T-cell (primary cell): ENCODE measurements around the gene KRTAP12-3. TPM values are rescaled to one million over a fixed set of nuclear protein-coding genes. Genes with fewer than 3 reads are reported as not detected.

Source experiments
- ATAC-seq, 4 experiments: fragments of 200-7000 bp in 3 of 4; fragments of 150-1000 bp in 1 of 4; cut with Tn5 transposase; replicated peaks in 1 of 4; 1 replicate in 3 of 4; 2 replicates in 1 of 4; pipeline ENCODE4 v1.10.0; 2021; ENCODE audit warnings: moderate library complexity in 3 of 4, mild to moderate bottlenecking in 2 of 4, moderate number of reproducible peaks in 1 of 4
- CTCF ChIA-PET, 2 donors: fragments of 300-600 bp; sonication (Branson Sonifier 250); formaldehyde crosslinking; loops; one replicate each; lab custom pipeline; 2022; ENCODE audit warnings: antibody characterized with exemption in 2 of 2; lab: Charles Lee
- POLR2A ChIA-PET, 2 donors: fragments of 300-600 bp; sonication (Branson Sonifier 250); formaldehyde crosslinking; loops; one replicate each; lab custom pipeline; 2022; ENCODE audit warnings: antibody characterized with exemption in 2 of 2; lab: Charles Lee
- DNase-seq, 35 experiments: peaks; one replicate each; pipeline versions ENCODE4 v3.0.0 to v3.0.0-alpha.2; 2013 to 2023
- H3K27ac ChIP-seq: one replicate; pipeline ENCODE4 v1.5.1; 2013; ENCODE audit warnings: low read length
- H3K27me3 ChIP-seq, 2 experiments: replicated peaks in 1 of 2; 1 replicate in 1 of 2; 2 replicates in 1 of 2; pipeline versions ENCODE4 v1.6.1 to v1.7.0; 2013; ENCODE audit warnings: low read length in 1 of 2, mixed read lengths in 1 of 2; ENCODE audit not compliant: control insufficient read depth in 2 of 2, insufficient read depth in 2 of 2; ENCODE audit errors: extremely low read depth in 1 of 2
- H3K36me3 ChIP-seq, 2 donors: 1 replicate in 1 of 2; 2 replicates in 1 of 2; pipeline versions ENCODE4 v1.6.1 to v1.7.0; 2013; ENCODE audit warnings: low read length in 1 of 2; ENCODE audit not compliant: control insufficient read depth in 2 of 2, insufficient read depth in 1 of 2; ENCODE audit errors: extremely low read depth in 1 of 2
- H3K4me1 ChIP-seq, 2 experiments: 1 replicate in 1 of 2; 2 replicates in 1 of 2; pipeline versions ENCODE4 v1.6.1 to v1.7.0; 2013; ENCODE audit warnings: low read length in 2 of 2, mixed read lengths in 1 of 2; ENCODE audit not compliant: insufficient read depth in 2 of 2, control insufficient read depth in 1 of 2; ENCODE audit errors: extremely low read depth in 1 of 2
- H3K4me3 ChIP-seq, 2 donors: 1 replicate in 1 of 2; 2 replicates in 1 of 2; pipeline versions ENCODE4 v1.5.1 to v1.7.0; 2013; ENCODE audit warnings: mild to moderate bottlenecking in 2 of 2, low read length in 1 of 2, moderate library complexity in 1 of 2; ENCODE audit not compliant: control insufficient read depth in 1 of 2; ENCODE audit errors: extremely low read depth in 1 of 2
- H3K9me3 ChIP-seq: 2 replicates; pipeline ENCODE4 v1.7.0; 2013
- H3K27ac Mint-ChIP-seq, 2 donors: one replicate each; pipeline ENCODE4 v1.8.0; 2020 to 2021; ENCODE audit warnings: mild to moderate bottlenecking in 2 of 2, mixed read lengths in 2 of 2
- H3K27me3 Mint-ChIP-seq, 2 donors: one replicate each; pipeline ENCODE4 v1.8.0; 2021 to 2022; ENCODE audit warnings: mixed read lengths in 2 of 2
- H3K36me3 Mint-ChIP-seq: one replicate; pipeline ENCODE4 v1.8.0; 2021; ENCODE audit warnings: mixed read lengths
- H3K4me1 Mint-ChIP-seq, 3 donors: one replicate each; pipeline ENCODE4 v1.8.0; 2020 to 2022; ENCODE audit warnings: mixed read lengths in 3 of 3, mild to moderate bottlenecking in 1 of 3
- H3K4me3 Mint-ChIP-seq, 3 donors: one replicate each; pipeline ENCODE4 v1.8.0; 2020 to 2022; ENCODE audit warnings: mild to moderate bottlenecking in 3 of 3, mixed read lengths in 3 of 3, moderate library complexity in 3 of 3
- H3K9me3 Mint-ChIP-seq, 3 donors: one replicate each; pipeline ENCODE4 v1.8.0; 2020 to 2022; ENCODE audit warnings: mixed read lengths in 3 of 3
- WGBS: methylation state at CpG from one replicate; pipeline ENCODE4 v1.1.5; 2013; ENCODE audit warnings: missing lambda C conversion rate; ENCODE audit not compliant: insufficient coverage; 5-methylcytosine and 5-hydroxymethylcytosine counted together
- total RNA-seq, 35 experiments: library from RNA in 6 of 35; stranded (reverse) in 6 of 35; fragments of 120-200 nt in 1 of 35; gene quantifications; one replicate each; pipeline versions ENCODE4 v1.2.1 to v1.2.4 and lab custom pipeline; 2013 to 2026

Gene KRTAP12-3
- total RNA-seq, 5 donors from 2014 or later (not counting 1 experiment from before 2014, with no cell fraction given): not detected

DNA sequence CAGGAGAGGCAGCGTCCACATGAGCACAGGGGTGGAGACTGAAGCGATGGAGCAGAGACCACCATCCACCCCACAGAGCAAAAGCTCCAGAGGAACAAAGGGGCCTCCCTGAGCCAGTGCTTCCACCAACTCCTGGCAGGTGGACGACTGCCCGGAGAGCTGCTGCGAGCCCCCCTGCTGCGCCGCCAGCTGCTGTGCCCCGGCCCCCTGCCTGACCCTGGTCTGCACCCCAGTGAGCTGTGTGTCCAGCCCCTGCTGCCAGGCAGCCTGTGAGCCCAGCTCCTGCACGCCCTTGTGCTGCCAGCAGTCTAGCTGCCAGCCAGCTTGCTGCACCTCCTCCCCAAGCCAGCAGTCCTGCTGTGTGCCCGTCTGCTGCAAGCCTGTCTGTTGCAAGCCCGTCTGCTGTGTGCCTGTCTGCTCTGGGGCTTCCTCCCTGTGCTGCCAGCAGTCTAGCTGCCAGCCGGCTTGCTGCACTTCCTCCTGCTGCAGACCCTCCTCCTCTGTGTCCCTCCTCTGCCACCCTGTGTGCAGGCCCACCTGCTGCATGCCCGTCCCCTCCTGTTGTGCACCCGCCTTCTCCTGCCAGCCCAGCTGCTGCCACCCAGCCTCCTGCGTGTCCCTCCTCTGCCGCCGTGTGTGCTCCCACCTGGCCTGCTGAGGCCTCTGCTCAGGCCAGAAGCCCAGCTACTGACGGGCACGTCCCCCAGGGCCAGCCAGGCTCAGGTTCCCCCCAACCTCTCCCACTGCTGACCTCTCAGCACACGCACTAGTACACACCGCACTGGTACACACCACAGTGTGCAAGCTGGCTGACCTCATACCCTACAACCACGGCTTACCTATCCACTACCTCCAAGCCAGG lies 44.6 kb downstream of the KRTAP12-3 start:
- 77% methylated on average over 20 of the region's 22 CpGs for WGBS
- peaks cover 0 to 8% (median 6%) of the 10 kb centered on the region in 3 donors for H3K9me3 Mint-ChIP-seq
- peaks cover 0 to 13% (median 6%) of the 10 kb centered on the region in 3 donors for H3K4me1 Mint-ChIP-seq
- Histone ChIP-seq H3K9me3 (no peaks in the 10 kb centered on the region), H3K27ac (no peak overlapping the region), H3K36me3 (no peaks in the 10 kb centered on the region), H3K4me3 (no peak overlapping the region), H3K4me1 (peaks cover 0 to 14% of the 10 kb centered on the region in 2 experiments), H3K27me3 (peaks cover 13 to 94% of the 10 kb centered on the region in 2 experiments)
- peaks cover 66 to 87% of the 10 kb centered on the region in 2 donors for H3K27me3 Mint-ChIP-seq
- POLR2A ChIA-PET: no interaction called here
- DNase-seq (peak in 2 of 35 experiments; percentile 5 to 9), ATAC-seq (no peak)
- no peak overlapping the region for H3K4me3 Mint-ChIP-seq
- H3K36me3 Mint-ChIP-seq: peaks cover 8% of the 10 kb centered on the region
- no peak overlapping the region for H3K27ac Mint-ChIP-seq
- CTCF ChIA-PET: no interaction called here

DNA sequence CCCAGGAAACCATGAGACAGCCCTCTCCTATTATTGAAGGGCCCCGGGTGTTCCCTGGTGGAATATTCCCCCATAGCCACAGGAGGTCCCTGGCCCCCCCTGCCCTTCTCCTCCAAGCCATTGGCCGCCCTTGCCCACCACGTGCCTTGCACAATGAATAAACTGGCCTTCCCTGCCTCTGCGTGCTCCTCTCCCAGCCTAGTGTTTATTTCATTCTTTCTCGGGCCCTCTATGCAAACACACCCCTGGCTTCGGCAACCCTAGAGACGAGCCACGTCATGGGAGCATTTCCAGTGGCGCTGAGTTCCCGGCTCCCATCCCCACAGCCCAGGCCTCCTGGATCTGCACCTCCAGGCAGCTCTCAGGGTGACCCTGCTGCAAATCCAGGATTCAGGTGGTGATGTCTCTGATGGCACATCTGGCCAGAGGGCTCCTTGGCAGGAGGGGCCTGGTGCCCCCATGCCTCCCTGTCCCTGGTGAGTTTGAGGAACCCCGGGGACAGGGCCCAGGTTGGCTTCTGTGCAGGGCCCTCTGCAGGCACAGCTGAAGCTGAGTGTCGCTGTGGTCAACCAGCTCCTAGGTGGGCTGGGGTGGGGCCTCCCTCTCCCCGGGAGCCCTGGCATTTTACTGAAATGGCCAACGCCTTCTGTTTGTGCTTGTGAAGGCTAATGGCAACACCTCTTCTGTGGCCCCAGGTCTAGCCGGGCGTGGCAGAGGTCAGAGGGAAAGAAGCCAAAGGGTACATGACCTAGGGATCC lies 45.4 kb downstream of the KRTAP12-3 start:
- peaks cover 0 to 10% (median 2%) of the 10 kb centered on the region in 3 donors for H3K4me1 Mint-ChIP-seq

DNA sequence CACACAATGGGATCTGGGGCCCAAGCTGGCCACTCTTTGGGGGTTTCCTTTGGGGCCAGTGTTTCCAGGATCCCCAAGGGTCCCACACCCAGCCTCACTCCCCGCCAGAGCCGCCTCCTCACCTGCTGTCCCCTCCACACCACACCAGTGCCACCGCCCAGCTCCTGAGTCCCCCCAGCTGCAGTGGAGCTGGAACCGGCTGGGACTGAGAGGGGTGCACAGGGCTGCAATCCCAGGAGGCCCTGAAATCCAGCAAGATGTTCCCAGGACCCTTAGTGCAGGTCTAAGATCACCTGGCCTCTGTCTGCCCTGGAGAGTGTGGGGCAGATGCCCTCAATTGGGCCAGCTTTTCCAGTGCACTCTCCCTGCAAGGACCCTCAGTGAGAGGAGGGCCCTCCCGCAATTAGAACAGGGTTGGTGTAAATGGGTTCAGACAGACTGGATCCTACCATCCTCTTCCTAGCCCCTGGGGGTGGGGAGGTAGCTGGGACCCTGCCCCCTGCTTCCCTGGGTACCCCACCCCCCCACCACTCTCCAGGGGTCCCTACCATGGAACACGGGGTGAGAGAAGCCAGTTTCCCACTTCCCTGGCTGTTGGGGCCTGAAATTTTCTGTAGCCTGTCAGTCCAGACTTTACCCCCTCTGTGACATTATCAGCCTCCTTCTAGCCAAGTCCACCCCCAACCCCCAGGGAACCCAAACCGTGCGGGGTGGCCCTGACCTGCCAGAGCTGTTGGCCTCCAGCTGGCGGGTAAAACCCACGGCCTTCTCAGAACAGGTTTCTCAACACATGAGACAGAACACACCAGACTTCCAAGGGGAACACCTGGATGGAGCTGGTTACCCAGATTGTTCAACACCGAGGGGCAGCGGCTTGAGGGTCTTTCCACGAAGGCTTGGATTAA lies 46.3 kb downstream of the KRTAP12-3 start:
- Histone ChIP-seq H3K27me3 (peaks cover 16 to 94% of the 10 kb centered on the region in 2 experiments), H3K27ac (no peak overlapping the region), H3K4me1 (peaks cover 0 to 23% of the 10 kb centered on the region in 2 experiments), H3K4me3 (no peak overlapping the region), H3K36me3 (no peaks in the 10 kb centered on the region), H3K9me3 (no peaks in the 10 kb centered on the region)
- CTCF ChIA-PET: no interaction called here
- Mint-ChIP-seq H3K4me1 (peaks cover under 1 to 15% (median 4%) of the 10 kb centered on the region in 3 donors), H3K36me3 (peaks cover 8% of the 10 kb centered on the region), H3K27ac (no peak overlapping the region), H3K9me3 (peaks cover 0 to 8% (median 6%) of the 10 kb centered on the region in 3 donors), H3K27me3 (peaks cover 57 to 86% of the 10 kb centered on the region in 2 donors), H3K4me3 (no peak overlapping the region)
- POLR2A ChIA-PET: no interaction called here
- DNase-seq: peak in 2 of 35 experiments; percentile 4 to 18
- 51% methylated on average over 9 of the region's 13 CpGs for WGBS
- ATAC-seq: no peak

More for the DNA sequence above, 45.4 kb downstream of the KRTAP12-3 start:
- WGBS: 58% methylated on average over 12 of the region's 16 CpGs
- Histone ChIP-seq H3K4me3 (no peak overlapping the region), H3K27me3 (peaks cover 15 to 94% of the 10 kb centered on the region in 2 experiments), H3K4me1 (peaks cover 0 to 17% of the 10 kb centered on the region in 2 experiments), H3K36me3 (no peaks in the 10 kb centered on the region), H3K27ac (no peak overlapping the region), H3K9me3 (no peaks in the 10 kb centered on the region)
- CTCF ChIA-PET: no interaction called here
- peaks cover 8% of the 10 kb centered on the region for H3K36me3 Mint-ChIP-seq
- no peak for ATAC-seq
- no peak overlapping the region for H3K4me3 Mint-ChIP-seq
- H3K27me3 Mint-ChIP-seq: peaks cover 58 to 87% of the 10 kb centered on the region in 2 donors
- peak in 2 of 35 experiments; percentile 2 to 14 for DNase-seq
- H3K9me3 Mint-ChIP-seq: peaks cover 0 to 8% (median 6%) of the 10 kb centered on the region in 3 donors
- POLR2A ChIA-PET: no interaction called here
- H3K27ac Mint-ChIP-seq: no peak overlapping the region

DNA sequence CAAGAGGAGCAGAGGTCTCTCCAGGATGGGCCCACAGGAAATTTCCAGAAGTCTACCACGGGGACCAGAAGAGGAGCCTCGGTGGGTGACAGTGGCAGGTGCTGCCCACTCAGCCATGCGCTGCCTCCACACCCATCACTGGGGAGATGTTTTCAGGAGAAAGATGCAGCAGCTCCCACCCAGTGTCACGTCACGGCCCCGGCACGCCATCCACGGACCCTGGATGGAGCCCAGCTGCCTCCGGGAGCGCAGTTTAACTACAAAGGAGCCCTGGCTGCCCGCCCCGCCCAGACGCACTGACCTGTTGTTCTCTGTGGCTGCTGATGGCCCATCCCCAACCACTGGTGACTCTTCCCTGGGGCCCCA lies 46.9 kb downstream of the KRTAP12-3 start:
- H3K27me3 Mint-ChIP-seq: peaks cover 58 to 89% of the 10 kb centered on the region in 2 donors
- H3K27me3 ChIP-seq: peaks cover 16 to 94% of the 10 kb centered on the region in 2 experiments
- WGBS: 18% methylated on average over 12 of the region's 13 CpGs
- ATAC-seq: no peak
- H3K36me3 Mint-ChIP-seq: peaks cover 8% of the 10 kb centered on the region
- H3K36me3 ChIP-seq: no peaks in the 10 kb centered on the region
- peaks cover 7 to 22% (median 9%) of the 10 kb centered on the region in 3 donors for H3K4me1 Mint-ChIP-seq
- H3K4me3 ChIP-seq: no peak overlapping the region
- H3K4me1 ChIP-seq: peaks cover 0 to 29% of the 10 kb centered on the region in 2 experiments
- H3K27ac Mint-ChIP-seq: no peak overlapping the region
- H3K4me3 Mint-ChIP-seq: no peak overlapping the region
- no peaks in the 10 kb centered on the region for H3K9me3 ChIP-seq
- peak in 2 of 35 experiments; percentile 1 to 8 for DNase-seq
- POLR2A ChIA-PET: no interaction called here
- H3K27ac ChIP-seq: no peak overlapping the region
- CTCF ChIA-PET: no interaction called here
- peaks cover 0 to 8% (median 6%) of the 10 kb centered on the region in 3 donors for H3K9me3 Mint-ChIP-seq

DNA sequence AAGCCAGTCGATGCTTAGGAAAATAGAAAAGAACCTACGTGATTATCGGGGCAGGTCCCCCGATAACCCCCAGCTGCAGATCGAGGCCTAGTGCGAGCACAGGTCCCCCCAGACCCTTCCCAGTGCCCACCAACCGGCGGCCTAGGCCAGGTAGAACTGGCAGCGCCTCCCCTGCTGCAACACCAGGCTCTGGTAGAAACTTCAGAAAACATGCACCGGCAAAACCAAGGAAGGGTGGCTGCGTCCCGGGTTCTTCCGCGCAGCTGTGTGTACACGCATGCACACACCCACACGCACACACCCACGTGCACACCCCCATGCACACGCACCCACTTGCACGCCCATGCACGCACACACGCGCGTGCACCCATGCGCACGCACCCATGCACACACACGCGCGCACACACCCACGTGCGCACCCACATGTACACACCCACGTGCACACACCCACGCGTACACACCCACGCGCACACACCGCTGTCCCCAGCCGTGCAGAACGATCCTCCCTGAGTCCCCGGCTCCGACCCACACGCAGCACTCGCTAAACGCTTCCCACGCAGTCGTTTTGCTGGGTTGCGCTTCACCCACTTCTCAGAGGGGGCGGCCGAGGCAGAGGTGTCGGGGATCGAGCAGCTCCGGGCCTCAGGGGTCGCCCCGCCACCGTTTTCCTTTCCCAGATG lies 48.4 kb downstream of the KRTAP12-3 start:
- Mint-ChIP-seq H3K4me1 (peaks cover 21 to 35% (median 23%) of the 10 kb centered on the region in 3 donors), H3K9me3 (peaks cover 0 to 8% (median 6%) of the 10 kb centered on the region in 3 donors), H3K36me3 (peaks cover 8% of the 10 kb centered on the region), H3K4me3 (no peak overlapping the region), H3K27me3 (peaks cover 53 to 88% of the 10 kb centered on the region in 2 donors), H3K27ac (no peak overlapping the region)
- CTCF ChIA-PET: no interaction called here
- H3K4me1 ChIP-seq: peaks cover 0 to 44% of the 10 kb centered on the region in 2 experiments
- DNase-seq (peak in 1 of 35 experiments; percentile 17), ATAC-seq (no peak)
- POLR2A ChIA-PET: no interaction called here
- WGBS: 15% methylated on average over 53 of the region's 54 CpGs
- peak overlapping the region in 1 of 2 donors; percentile 23 for H3K4me3 ChIP-seq
- peaks cover 12 to 94% of the 10 kb centered on the region in 2 experiments for H3K27me3 ChIP-seq
- H3K27ac ChIP-seq: no peak overlapping the region
- no peaks in the 10 kb centered on the region for H3K36me3 ChIP-seq
- H3K9me3 ChIP-seq: no peaks in the 10 kb centered on the region
